ENCODE data around the gene CRIM1.

CRIM1 gene

DNA sequence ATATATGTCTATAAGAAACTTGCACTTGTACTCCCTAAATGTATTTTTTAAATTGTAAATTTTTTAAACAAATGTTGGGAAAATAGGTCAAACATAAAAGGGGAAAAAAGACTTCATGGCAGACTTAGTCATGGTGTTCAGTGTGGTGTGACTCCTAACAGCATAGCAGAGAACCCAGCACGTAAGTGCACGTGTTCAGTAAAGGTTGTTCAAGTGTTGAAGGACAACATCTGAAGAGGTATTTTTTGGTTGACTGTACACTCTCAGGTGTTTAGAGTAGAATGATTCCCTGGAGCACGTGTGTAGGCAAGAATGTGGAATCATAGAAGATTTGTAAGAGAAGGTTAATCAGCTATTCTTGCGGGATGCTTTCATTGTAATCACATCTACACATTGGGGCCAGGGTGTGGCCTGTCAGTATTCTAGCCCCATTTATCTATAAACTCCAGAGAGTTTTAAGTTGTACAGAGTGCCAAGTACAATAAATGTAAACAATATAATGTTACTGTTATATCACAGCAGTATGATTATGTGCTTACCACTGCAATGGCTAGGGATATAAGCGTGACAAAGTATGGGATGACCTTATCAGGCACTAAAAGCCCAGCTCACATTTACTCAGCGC, 106.8 kb downstream of the CRIM1 start:
- DNase-seq: no peak

DNA sequence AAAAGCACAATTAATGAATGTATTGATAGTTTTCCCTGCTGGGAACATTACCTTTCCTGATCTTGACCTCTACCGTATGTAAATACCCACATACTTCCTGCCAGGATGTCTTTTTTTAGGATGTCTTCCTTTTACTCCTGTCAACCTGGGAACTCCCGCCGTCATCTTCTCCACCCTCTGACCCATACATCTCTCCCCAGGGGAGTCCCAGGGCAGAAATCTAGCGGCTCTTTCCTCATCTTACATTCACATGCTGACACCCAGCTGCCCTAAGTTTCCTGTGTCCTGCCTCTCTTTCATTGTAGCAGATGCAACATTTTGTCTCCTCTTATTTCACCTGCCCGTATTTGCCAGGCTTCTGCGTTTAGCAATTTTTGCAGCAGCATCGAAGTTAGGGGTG, 107.8 kb downstream of the CRIM1 start:
- no peak for DNase-seq

- DNase-seq: no peak
Measured at GRCh38 chr2:36464006-36464721, 108.6 kb downstream of the CRIM1 start.

GRCh38 chr2:36466135-36466534, 110.6 kb downstream of the CRIM1 start:
- DNase-seq: no peak

DNA sequence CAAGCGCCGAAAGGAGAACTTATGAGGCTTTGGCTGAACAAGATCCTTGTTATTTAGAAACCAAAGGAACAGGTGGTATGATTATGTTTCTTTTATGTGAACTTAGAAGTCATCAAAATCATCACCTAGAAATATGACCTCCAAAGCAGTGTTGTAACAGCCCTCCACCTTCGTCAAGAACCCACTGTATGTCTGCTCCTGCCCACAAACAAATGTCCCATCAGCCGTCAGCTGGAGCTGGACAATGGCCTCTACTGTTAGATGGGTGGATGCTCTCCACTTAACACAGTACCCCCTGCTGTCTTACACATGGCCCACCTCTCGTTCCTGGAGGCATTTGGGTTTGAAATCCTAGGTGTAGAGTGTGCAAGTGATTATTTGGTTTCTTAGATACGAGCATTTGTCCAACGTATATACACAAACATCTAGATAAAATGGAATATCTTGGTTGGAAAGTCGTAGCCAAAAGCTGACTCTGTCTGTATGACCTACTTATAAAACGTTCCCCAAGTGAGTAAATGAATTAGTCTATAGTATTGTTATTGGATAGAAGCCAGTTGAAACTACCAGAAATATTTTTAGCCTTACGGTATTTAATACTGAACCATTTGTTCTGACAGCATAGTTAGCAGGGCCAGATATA, 113.0 kb downstream of the CRIM1 start:
- DNase-seq: no peak

GRCh38 chr2:36469106-36469477, 113.5 kb downstream of the CRIM1 start:
- no peak for DNase-seq

DNA sequence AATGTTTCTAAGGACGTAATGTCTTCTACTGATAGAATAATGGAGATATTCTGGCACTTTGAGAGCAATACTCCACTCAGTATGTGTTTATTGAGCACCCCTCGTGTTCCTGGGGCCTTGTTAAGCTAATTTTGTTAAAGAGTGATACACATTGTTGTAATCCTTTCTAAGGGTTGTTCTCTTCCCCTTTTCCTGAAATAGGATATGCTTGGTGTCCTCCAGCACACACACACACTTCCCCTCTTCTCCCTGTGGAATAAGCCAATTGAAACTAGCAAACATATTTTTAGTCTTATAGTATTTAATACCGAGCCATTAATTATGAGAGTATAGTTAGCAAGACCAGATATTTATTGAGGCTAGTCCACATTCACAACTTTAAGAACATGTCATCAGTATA, 114.1 kb downstream of the CRIM1 start:
- DNase-seq: no peak

- no peak for DNase-seq
Measured at GRCh38 chr2:36473230-36473629, 117.7 kb downstream of the CRIM1 start.

DNA sequence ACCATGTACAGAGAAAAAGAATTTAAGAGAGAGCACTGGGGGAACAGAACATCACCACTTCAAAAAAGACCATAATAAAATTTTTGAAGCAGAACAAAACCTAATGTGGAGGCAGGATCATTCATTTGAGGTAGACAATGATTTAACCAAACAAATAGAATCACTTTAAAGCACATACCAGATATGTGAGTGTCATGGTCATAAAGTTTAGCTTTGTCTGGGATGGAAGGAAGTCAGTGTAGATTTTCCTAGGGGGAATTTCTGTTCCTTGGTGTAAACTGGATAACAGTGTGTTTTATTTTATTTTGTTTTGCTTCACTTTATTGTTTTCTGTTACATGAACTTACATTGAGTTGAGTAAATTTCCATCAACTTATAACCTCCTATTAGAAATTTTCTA, 120.8 kb downstream of the CRIM1 start:
- no peak for DNase-seq

DNA sequence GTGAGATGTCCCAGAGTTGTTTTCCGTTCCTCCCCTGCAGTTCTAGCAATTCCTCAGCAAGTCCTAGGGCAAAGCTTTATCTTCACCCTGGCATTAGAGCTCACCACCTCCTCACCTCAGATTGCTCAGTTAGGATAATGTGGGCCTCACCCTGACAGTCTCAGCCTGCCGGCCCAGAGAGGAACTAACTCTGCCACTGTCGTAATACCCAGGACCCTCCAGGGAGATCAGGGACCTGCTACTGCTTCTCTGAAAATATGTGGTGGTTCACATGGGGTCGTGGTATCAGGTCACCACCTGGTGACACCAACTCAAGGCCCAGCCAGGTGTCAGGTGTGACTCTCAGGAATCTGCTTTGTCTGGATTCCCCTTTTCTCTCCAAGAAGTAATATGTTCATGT, 121.7 kb downstream of the CRIM1 start:
- DNase-seq: no peak

DNA sequence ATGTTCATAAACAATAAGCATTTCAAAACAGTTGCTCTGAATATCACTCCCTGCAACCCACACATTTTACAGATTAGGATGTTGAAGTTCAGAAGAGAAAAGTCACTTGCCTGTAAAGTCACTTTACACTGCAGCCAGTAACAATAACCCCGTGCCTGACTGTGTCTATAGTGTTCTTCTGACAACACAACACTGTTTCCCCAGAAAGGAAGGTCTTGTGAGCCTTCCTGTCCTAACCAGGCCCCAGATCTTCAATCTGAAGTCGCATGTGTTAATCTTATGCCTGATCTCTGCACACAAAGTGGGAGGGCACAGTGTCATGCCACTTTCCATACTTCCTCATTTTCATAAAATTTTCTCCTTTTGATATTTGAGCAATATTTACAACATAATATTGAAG, 122.2 kb downstream of the CRIM1 start:
- DNase-seq: no peak

DNA sequence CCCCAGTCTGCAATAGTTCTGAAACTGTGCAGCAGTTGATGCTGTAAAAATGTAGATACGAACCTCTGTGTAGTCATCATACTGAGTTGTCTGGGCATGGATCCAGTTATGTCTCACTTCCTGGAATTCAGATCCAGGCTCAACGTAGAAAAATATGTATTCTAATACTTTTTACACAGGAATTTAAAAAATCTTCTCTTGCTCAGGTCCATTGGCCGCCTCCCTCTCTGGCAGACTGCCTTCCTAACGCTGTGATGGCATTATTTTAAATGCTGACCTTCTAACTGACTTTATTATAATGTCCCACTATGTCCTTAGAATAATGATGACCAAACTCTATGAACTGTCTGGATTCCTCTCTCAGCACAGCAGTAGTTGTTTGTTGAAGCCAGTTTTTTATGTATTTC, 122.8 kb downstream of the CRIM1 start:
- no peak for DNase-seq

DNA sequence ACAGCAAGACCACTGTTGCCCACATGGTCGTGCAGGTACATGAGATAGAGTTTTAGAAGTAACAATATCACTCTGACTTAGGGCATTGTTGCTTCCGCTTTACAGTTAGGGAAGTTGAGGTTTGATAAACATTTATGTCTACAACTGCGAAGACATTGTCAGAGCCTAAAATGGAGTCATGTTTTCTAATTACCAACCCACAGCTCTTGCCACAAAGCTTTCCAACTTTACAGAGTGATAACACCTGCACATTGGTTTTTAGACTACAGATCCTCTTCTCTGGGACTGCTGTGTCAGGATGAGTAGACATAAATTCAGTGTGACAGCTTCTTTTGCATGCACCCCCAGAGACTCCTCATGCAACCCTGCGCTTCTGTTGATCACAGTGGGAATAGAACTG, 123.4 kb downstream of the CRIM1 start:
- no peak for DNase-seq

DNA sequence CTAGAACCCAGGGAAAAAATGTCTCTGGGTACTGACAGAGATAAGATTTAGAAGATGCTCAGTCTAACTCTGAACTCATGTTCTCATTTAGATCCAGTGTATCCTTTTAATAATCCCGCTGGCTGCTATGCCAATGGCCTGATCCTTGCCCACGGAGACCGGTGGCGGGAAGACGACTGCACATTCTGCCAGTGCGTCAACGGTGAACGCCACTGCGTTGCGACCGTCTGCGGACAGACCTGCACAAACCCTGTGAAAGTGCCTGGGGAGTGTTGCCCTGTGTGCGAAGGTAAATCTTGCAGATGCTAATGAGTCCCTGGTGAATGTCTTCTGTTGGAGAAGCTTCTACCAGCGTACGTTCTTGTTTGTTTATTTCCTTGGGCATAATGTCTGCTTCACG, 123.8 kb downstream of the CRIM1 start:
- DNase-seq: no peak

DNA sequence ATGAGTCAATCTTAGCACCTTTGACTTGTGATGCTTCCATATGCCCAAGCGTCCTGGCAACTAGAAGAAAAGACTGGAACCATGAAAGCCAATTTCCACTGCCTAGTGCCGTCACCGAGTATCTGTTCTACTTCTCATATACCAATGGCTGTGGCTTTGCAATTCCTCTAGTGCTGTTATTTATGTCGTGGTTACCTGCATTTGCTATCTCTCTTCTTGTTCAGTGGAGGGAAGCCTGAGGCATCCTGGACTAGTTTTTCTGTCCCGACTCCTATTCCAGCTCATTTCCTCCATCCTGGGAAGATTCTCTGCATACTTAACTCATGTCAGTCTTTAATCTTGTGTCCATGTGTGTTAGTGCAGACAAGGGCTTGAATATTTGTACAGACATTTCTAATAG, 124.5 kb downstream of the CRIM1 start:
- DNase-seq: no peak

- no peak for DNase-seq
Measured at GRCh38 chr2:36480636-36481035, 125.1 kb downstream of the CRIM1 start.

DNA sequence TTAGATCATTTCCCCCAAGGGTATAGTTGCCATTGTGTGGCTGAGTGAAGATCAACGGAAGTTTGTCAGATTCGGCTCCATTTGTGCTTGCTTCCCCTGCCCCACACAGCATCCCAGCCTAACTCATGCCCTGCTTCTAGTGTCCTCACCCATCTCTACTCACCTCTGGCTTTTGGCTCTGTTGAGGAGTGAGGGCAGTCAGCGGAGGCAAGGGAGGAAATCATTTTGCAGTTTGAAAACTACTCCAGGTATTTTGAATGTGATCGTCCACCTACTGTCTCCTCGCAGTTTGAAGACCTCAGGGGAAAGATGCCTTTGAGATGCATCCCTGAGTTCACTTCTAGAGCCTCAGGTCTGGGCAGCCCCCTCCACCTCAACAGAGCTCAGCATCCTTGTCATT, 126.1 kb downstream of the CRIM1 start:
- DNase-seq: no peak

DNA sequence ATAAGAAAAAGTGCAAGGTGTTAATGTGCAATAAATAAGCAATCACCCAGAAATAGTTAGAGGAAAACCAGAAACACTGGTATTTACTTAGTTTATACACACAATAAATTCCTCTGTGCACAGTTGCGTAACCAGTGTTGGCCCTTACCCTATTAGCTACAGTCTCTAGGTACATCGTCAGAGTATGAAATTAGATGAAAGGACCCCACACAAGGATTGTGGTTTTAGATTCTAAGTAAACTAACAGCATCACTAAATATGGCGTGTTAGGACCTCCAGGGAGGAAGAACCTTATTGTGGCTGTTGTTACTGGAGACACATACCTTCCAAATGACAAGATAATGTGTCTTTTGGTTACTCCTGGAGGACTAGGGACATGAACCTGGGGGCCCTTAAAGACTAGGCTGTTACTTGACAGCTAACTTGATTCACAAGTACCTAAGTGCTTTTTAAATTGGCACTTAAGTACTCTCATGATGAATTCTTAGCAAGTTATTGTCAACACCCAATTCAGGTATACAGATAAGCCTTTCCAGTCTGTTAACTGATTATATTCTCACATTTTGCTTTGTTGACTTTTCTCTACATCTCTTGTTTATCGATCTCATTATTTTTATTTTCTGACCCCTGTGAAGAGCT, 127.1 kb downstream of the CRIM1 start:
- no peak for DNase-seq

DNA sequence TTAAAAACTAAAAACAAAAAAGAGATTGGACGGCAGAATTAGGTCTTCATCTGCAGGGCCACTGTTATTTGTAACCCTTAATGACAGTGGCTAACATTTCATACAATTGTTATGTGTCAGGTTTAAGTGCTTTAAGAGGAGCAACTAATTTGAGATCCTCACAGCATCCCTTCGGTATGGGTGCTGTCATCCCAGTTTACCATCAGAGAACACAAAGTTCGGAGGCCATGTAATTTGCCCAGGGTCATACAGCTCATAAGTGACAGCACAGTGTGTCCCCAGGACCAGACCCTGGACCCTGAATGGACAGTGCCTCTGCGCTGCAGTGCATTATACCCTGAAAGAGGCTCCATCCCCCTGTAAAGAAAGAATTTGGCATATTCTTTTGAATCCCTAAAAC, 127.7 kb downstream of the CRIM1 start:
- DNase-seq: no peak

DNA sequence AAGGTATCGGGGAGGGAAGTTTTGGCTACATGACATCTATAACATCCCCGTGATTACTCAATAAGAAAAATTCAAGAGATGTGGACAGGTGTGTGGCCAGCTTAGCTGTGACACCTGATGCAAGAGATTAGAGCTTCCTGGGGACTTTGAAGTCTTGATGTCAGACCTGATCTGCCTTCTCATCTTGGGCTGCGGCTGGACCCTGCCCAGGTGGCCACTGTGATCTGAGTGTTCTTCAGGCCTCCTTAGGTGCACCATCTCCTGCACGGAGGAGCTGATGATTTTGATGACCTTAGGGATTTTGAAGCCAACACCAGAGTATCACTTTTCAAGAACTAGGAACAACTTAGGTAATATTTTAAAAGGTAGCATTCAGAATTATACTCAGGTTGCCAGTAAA, 128.9 kb downstream of the CRIM1 start:
- no peak for DNase-seq

GRCh38 chr2:36485521-36485920, 129.9 kb downstream of the CRIM1 start:
- no peak for DNase-seq

DNA sequence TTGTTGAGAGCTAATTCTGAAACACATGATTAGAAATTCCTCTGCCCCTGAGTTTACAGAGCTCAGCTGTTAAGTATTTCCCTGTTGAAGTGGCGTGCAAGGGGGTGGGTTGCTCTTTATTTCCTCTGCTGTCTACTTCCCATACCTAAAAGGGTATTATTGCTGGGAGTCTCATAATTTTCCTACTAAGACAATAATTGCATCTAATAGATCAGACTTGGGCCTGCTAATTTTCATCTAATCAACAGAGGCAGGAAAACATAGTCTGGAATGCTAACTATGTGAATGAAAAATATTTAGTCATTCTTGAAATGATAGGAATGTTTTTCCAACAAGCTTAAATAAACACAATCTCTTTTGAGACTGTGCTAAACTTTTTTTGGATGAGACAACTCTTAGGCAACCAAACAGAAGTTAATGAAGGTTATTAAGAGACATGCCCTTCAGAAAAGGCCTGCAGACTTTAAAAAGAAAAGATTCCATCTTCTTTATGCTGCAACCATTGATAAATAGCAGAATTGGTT, 131.0 kb downstream of the CRIM1 start:
- no peak for DNase-seq

DNA sequence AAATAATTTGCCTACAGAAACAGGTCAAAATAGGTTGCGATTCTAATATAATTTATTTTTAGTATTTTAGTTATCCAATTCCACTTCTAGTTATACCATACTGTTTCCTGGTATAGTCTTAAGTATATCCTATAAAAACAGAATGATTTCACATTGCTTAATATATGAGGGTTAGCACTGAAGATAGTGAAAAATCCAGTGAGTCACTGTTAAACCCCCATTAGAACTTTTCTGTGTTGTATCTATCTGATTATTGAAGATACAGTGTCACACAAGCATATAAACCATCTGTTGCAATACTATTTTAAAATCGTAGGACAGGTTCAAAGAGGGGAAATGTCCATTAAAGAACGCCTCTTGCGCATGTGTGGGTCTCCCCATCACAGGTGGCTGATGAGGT, 132.4 kb downstream of the CRIM1 start:
- no peak for DNase-seq

GRCh38 chr2:36489281-36489680, 133.7 kb downstream of the CRIM1 start:
- DNase-seq: no peak

Data from NCI-H2171 treated with DMSO at 0.1 percent for 48 hours (cell line).